Activated T-cell treated with anti-CD3 and anti-CD28 coated beads for 48 hours (primary cell): ENCODE measurements around the gene TKTL1.
"Not testable (repeated sequence)": the region's sequence is repeated elsewhere in the genome, so short reads cannot be mapped to it uniquely, and the experiment has no call there.

Experiments
- DNase-seq: peaks from one replicate; pipeline ENCODE4 v3.0.0-alpha.2; 2020; ENCODE audit warnings: low read depth

The TKTL1 gene

DNA sequence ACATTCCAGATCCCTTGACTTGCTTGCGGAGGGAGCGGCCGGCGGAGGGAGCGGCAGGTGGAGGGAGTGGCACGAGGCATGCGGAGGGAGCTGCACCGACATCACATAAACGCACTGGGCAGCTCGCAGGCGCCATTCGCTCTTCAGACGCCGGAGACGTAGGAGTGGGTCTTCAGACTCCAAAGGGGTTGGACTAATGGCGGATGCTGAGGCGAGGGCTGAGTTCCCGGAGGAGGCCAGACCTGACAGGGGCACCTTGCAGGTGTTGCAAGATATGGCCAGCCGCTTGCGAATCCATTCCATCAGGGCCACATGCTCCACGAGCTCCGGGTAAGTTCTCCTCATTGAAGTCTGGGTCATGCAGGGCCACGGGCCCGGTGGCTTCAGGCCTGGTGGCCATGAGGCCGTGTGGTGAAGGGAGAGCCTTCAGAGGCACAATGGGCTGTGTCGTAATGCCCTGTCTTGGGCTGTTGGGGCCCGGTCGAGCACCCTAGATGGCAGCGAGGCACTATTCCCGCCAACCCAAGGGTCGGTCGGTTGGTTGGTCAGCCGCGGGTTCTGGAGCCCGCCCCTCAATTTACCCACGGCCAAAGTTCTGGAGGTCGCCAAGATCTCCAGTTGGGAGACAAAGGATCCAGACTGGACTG lies at the start of gene TKTL1:
Gene TKTL1 (plus strand): TSS at position 132 of the 647 bp plus-strand sequence. CDS start 65 bp downstream, at position 197.
- no peak for DNase-seq

GRCh38 chrX:154247377-154248045 lies 48.1 kb upstream of the TKTL1 start:
- DNase-seq: not testable (repeated sequence)

GRCh38 chrX:154248076-154248475 lies 47.5 kb upstream of the TKTL1 start:
- not testable (repeated sequence) for DNase-seq

DNA sequence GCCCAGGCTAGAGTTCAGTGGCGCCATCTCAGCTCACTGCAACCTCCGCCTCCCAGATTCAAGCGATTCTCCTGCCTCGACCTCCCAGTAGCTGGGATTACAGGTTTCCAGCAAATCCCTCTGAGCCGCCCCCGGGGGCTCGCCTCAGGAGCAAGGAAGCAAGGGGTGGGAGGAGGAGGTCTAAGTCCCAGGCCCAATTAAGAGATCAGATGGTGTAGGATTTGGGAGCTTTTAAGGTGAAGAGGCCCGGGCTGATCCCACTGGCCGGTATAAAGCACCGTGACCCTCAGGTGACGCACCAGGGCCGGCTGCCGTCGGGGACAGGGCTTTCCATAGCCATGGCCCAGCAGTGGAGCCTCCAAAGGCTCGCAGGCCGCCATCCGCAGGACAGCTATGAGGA lies 38.3 kb upstream of the TKTL1 start, which contains the start of gene OPN1MW3:
Gene OPN1MW3 (plus strand): TSS at position 301 of the 400 bp plus-strand sequence. CDS start 38 bp downstream, at position 339.
- DNase-seq: not testable (repeated sequence)

DNA sequence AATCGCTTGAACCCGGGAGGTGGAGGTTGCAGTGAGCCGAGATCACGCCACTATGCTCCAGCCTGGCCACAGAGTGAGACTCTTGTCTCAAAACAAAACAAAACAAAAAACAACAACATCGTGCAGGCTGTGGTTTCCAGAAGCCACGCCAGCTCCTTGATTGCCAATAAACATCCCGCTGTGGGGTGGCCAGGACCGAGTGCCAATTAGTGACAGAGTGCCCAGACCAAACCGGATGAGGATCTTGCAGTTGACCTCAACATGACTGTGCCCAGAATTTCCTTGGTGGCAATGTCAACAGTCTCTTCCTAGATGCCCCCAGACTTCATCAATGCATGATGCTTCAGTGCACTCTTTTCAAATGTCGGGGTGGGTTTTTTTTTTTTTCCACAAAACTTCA lies 36.9 kb upstream of the TKTL1 start:
- DNase-seq: not testable (repeated sequence)

- DNase-seq: not testable (repeated sequence)
These were observed 32.5 kb upstream of the TKTL1 start for GRCh38 chrX:154263072-154263471.

DNA sequence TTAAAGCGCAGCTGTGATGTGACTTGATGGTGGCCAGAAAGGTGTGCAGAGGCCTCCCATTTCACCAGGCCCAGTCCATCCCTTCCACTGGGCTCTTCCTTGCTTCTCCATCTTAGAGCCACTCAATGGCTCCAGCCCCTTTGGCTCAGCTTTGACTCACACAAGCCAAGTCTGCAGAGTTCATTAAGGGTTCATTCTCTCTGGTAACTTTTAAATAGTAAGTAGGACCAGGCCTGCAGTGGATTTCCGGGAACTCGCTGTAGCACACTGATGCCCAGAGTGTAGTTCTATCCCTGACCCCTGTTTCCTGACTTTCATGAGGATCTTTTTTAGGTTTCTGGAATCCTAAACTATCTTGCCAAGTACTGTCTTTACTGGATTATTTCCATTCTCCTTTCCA lies 26.4 kb upstream of the TKTL1 start:
- DNase-seq: not testable (repeated sequence)

DNA sequence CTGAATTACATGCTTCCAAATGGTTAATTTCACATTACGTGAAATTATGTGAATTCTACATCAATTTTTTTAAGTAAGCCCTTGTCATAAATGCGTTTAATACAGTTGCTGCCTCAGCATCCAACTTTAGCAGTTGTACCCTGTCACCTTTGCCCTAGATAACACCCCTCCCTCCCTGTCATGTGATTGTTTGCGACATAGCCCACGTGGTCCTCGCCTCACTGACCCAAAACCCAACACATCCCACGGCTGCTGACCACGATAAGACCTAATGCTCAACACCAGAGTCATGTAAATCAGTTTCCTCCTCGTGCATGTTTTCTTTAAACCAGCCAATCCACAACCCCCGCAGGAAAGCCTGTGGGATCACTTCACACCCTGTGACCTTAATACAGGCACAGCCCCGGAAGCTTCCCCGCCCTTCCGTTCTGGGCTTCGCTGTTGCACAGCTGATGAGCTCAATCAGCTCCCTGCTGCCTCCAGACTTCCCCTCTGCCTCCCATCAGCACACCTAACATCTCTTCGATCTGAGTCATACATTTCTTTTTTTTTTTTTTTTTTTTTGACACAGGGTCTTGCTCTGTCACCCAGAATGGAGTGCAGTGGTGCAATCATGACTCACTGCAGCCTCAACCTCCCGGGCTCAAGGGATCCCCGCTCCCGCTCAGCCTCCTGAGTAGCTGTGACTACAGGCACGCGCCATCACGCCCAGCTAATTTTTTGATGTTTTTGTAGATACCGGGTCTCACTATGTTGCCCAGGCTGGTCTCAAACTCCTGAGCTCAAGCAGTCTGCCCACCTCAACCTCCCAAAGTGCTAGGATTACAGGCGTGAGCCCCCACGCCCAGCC lies 10.9 kb upstream of the TKTL1 start:
- DNase-seq: not testable (repeated sequence)

GRCh38 chrX:154286406-154286805 lies 9.2 kb upstream of the TKTL1 start:
- DNase-seq: not testable (repeated sequence)

- DNase-seq: no peak
These were observed 612 bp upstream of the TKTL1 start, which contains the start of gene TEX28 for GRCh38 chrX:154294791-154295574. TSS of gene TEX28 (minus strand) at chrX:154295124. CDS start at chrX:154292117, 3,007 bp downstream.

DNA sequence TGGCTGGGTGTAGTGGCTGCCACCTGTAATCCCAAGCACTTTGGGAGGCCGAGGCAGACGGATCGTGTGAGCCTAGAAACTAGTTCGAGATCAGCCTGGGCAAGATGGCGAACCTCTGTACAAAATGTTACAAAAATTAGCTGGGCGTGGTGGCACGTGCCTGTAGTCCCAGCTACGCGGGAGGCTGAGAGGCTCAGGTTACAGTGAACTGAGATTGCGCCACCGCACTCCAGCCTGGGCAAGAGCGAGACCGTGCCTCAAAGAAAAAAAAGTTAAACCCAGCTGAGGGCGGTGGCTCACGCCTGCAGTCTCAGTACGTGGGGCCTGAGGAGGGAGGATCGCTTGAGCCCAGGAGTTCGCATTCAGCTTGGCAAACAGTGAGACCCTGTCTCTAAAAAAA lies 1.1 kb downstream of the TKTL1 start:
- no peak for DNase-seq

DNA sequence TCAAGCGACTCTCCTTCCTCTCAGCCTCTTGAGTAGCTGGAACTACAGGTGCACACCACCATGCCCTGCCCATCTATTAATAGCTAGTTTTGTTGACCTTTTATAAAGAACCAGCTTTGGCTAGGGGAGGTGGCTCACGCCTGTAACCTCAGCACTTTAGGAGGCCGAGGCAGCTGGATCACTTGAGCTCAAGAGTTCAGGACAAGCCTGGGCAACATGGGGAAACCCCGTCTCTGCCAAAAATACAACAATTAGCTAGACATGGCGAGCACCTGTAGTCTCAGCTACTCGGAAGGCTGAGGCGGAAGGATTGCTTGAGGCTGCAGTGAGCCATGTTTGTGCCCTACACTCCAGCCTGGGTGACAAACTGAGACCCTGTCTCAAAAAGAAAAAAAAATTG lies 2.7 kb downstream of the TKTL1 start:
- DNase-seq: no peak

DNA sequence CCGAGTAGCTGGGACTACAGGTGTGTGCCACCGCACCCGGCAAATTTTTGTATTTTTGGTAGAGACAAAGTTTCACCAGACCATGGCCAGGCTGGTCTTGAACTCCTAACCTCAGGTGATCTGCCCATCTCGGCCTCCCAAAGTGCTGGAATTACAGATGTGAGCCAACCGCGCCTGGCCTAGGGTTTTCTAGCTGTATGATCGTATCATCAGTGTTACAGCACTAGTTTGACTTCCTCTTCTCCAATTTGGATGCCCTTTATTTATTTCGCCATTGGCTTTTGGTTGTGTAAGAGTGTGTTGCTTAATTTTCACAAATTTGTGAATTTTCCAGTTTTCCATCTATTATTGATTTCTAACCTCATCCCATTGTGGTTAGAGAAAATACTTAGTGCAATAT lies 5.2 kb downstream of the TKTL1 start:
- DNase-seq: no peak

- not testable (repeated sequence) for DNase-seq
These were observed 7.4 kb downstream of the TKTL1 start for GRCh38 chrX:154302998-154303397.

DNA sequence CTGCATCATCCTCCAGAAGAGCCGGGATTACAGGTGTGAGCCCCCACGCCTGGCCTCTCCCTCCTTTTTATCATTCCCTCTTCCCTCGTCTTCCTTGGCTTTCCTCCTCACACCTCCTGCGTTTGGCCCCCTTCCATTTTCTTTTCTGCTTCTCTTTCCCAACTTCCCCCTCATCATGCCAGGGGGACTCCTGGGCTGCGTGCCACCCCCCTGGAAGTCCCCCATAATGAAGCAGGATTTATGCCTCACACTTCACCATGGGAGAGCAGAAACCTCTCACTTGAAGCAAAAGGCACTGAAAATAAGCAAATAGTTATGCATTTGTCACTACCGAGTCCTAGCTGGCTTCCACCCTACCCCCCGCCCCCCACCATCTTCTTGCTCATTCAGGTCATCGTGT lies 7.9 kb downstream of the TKTL1 start:
- no peak for DNase-seq

- no peak for DNase-seq
These were observed 9.3 kb downstream of the TKTL1 start for GRCh38 chrX:154304846-154305245.

- DNase-seq: no peak
These were observed 10.1 kb downstream of the TKTL1 start for GRCh38 chrX:154305541-154306205.

GRCh38 chrX:154307202-154307601 lies 11.6 kb downstream of the TKTL1 start:
- DNase-seq: no peak

GRCh38 chrX:154308108-154308946 lies 12.7 kb downstream of the TKTL1 start:
- peak; percentile 61 for DNase-seq
